Measurements from ENCODE around the gene MTARC2. TPM values are rescaled to one million over a fixed set of nuclear protein-coding genes. Genes with fewer than 3 reads are reported as not detected.

Gene MTARC2
- polyA plus RNA-seq, 2 donors: 5.0 to 6.0 TPM

- WGBS, 2 donors: 62 to 63% methylated on average over 4 of the region's 4 CpGs
- H3K27ac ChIP-seq (ENCODE audit: low read depth in 2 of 2, low read length in 1 of 2): no peak overlapping the region
- no peak overlapping the region for H3K4me3 ChIP-seq (ENCODE audit: low read depth in 1 of 2, low read length in 2 of 2)
Observed at GRCh38 chr1:220828950-220829586, 80.9 kb downstream of the MTARC2 start.

GRCh38 chr1:220833436-220833835, 85.3 kb downstream of the MTARC2 start:
- WGBS, 2 donors: 74 to 89% methylated on average over 2 of the region's 2 CpGs
- H3K27ac ChIP-seq (ENCODE audit: low read depth in 2 of 2, low read length in 1 of 2): no peak overlapping the region

More at GRCh38 chr1:220828950-220829586, 80.9 kb downstream of the MTARC2 start:
- Histone ChIP-seq H3K27me3 (ENCODE audit: control insufficient read depth in 1 of 2, insufficient read depth in 2 of 2, low read length in 2 of 2) (no peaks in the 10 kb centered on the region), H3K36me3 (ENCODE audit: control insufficient read depth in 2 of 2, insufficient read depth in 2 of 2, low read length in 1 of 2) (no peaks in the 10 kb centered on the region), H3K9me3 (ENCODE audit: control insufficient read depth in 2 of 2, insufficient read depth in 1 of 2, low read depth in 1 of 2, low read length in 1 of 2) (no peaks in the 10 kb centered on the region), H3K4me1 (ENCODE audit: control insufficient read depth in 2 of 2, insufficient read depth in 2 of 2, low read length in 1 of 2) (no peaks in the 10 kb centered on the region)

More at GRCh38 chr1:220833436-220833835, 85.3 kb downstream of the MTARC2 start:
- H3K9me3 ChIP-seq (ENCODE audit: control insufficient read depth in 2 of 2, insufficient read depth in 1 of 2, low read depth in 1 of 2, low read length in 1 of 2): no peaks in the 10 kb centered on the region
- no peak overlapping the region for H3K4me3 ChIP-seq (ENCODE audit: low read depth in 1 of 2, low read length in 2 of 2)
- no peaks in the 10 kb centered on the region for H3K27me3 ChIP-seq (ENCODE audit: control insufficient read depth in 1 of 2, insufficient read depth in 2 of 2, low read length in 2 of 2)
- H3K36me3 ChIP-seq (ENCODE audit: control insufficient read depth in 2 of 2, insufficient read depth in 2 of 2, low read length in 1 of 2): no peaks in the 10 kb centered on the region
- no peaks in the 10 kb centered on the region for H3K4me1 ChIP-seq (ENCODE audit: control insufficient read depth in 2 of 2, insufficient read depth in 2 of 2, low read length in 1 of 2)

Other genes starting within 250 kb of the MTARC2 start
- gene MARK1, start 220.2 kb upstream of the MTARC2 start, polyA plus RNA-seq: 1 to 10 TPM; 3.4 to 3.8 TPM
- gene C1orf115, start 58.0 kb upstream of the MTARC2 start, polyA plus RNA-seq: 1 to 10 TPM; 1.9 to 2.6 TPM
- 1 to 10 TPM; 6.0 to 8.3 TPM for gene MTARC1, start 38.6 kb downstream of the MTARC2 start, polyA plus RNA-seq
- gene HLX, start 131.1 kb downstream of the MTARC2 start, polyA plus RNA-seq: 1 to 10 TPM; 1.4 to 1.8 TPM